ENCODE measurements around the gene LAMA5. TPM values are rescaled to one million over a fixed set of nuclear protein-coding genes. Genes with fewer than 3 reads are reported as not detected.

Gene LAMA5
- total RNA-seq, 4 donors from 2014 or later = 13.0 to 35.8 (median 22.7) TPM

- Histone ChIP-seq H3K9me3 (no peaks in the 10 kb centered on the region), H3K27ac (no peak overlapping the region), H3K4me3 (no peak overlapping the region), H3K27me3 (peaks cover 0 to 3% (median 0%) of the 10 kb centered on the region in 3 donors), H3K36me3 (no peaks in the 10 kb centered on the region), H3K4me1 (peaks cover 4 to 5% of the 10 kb centered on the region in 2 donors)
- intact Hi-C loops (cut with DNase I; ENCODE audit: low total_unique reads) (no loop called here), in situ Hi-C loops (cut with MboI; ENCODE audit: low sequenced_read_pairs in 4 of 4) (no loop called here)
- ATAC-seq = no peak
- DNase-seq = no peak
- TF ChIP-seq POLR2A (IDR thresholded peaks at IDR 0.05) (no peak), CTCF (IDR thresholded peaks at IDR 0.05 in 4 of 5, conservative IDR thresholded peaks at IDR 0.05 in 1 of 5) (no peak)
These were observed 46.0 kb upstream of the LAMA5 start for GRCh38 chr20:62413025-62413570.

GRCh38 chr20:62412194-62413024 is 45.3 kb upstream of the LAMA5 start:
- ATAC-seq (no peak), DNase-seq (no peak)
- Histone ChIP-seq H3K27ac (no peak overlapping the region), H3K27me3 (peaks cover 0 to 3% (median 0%) of the 10 kb centered on the region in 3 donors), H3K4me1 (peaks cover 7 to 8% of the 10 kb centered on the region in 2 donors), H3K9me3 (no peaks in the 10 kb centered on the region), H3K36me3 (no peaks in the 10 kb centered on the region), H3K4me3 (no peak overlapping the region)
- in situ Hi-C loops (cut with MboI; ENCODE audit: low sequenced_read_pairs in 4 of 4) = no loop called here
- intact Hi-C loops (cut with DNase I; ENCODE audit: low total_unique reads) = no loop called here
- TF ChIP-seq POLR2A (IDR thresholded peaks at IDR 0.05) = no peak
- TF ChIP-seq CTCF (IDR thresholded peaks at IDR 0.05 in 4 of 5, conservative IDR thresholded peaks at IDR 0.05 in 1 of 5) = no peak

- H3K27me3 ChIP-seq = peaks cover 0 to 3% (median 0%) of the 10 kb centered on the region in 3 donors
- no peak for TF ChIP-seq CTCF (IDR thresholded peaks at IDR 0.05 in 4 of 5, conservative IDR thresholded peaks at IDR 0.05 in 1 of 5)
- no peak for TF ChIP-seq POLR2A (IDR thresholded peaks at IDR 0.05)
- intact Hi-C loops (cut with DNase I; ENCODE audit: low total_unique reads) = no loop called here
- H3K9me3 ChIP-seq = no peaks in the 10 kb centered on the region
- ATAC-seq (no peak), DNase-seq (no peak)
- H3K36me3 ChIP-seq = no peaks in the 10 kb centered on the region
- H3K4me3 ChIP-seq = no peak overlapping the region
- peaks cover 9 to 11% of the 10 kb centered on the region in 2 donors for H3K4me1 ChIP-seq
- in situ Hi-C loops (cut with MboI; ENCODE audit: low sequenced_read_pairs in 4 of 4) = no loop called here
- H3K27ac ChIP-seq = no peak overlapping the region
These were observed 44.5 kb upstream of the LAMA5 start for GRCh38 chr20:62411479-62412193.

GRCh38 chr20:62410746-62411478 is 43.8 kb upstream of the LAMA5 start:
- intact Hi-C loops (cut with DNase I; ENCODE audit: low total_unique reads) = no loop called here
- Histone ChIP-seq H3K27ac (no peak overlapping the region), H3K4me3 (no peak overlapping the region), H3K4me1 (peaks cover 16 to 18% of the 10 kb centered on the region in 2 donors), H3K9me3 (no peaks in the 10 kb centered on the region), H3K27me3 (no peaks in the 10 kb centered on the region), H3K36me3 (no peaks in the 10 kb centered on the region)
- in situ Hi-C loops (cut with MboI; ENCODE audit: low sequenced_read_pairs in 4 of 4) = no loop called here
- ATAC-seq (no peak), DNase-seq (no peak)
- TF ChIP-seq CTCF (IDR thresholded peaks at IDR 0.05 in 4 of 5, conservative IDR thresholded peaks at IDR 0.05 in 1 of 5) (no peak), POLR2A (IDR thresholded peaks at IDR 0.05) (no peak)

Data from gastrocnemius medialis (tissue), 4 donors.